ENCODE measurements around the gene TMBIM1.

Gene TMBIM1

GRCh38 chr2:218277921-218278320, 14.4 kb downstream of the TMBIM1 start:
- H3K36me3 ChIP-seq (ENCODE audit: control insufficient read depth, low read length): peaks cover 49% of the 10 kb centered on the region
- no peaks in the 10 kb centered on the region for H4K20me1 ChIP-seq (ENCODE audit: control insufficient read depth, insufficient read depth, low read depth, low read length)
- no peaks in the 10 kb centered on the region for H3K9me2 ChIP-seq (replicated peaks; ENCODE audit: control insufficient read depth, low read length)
- H3K4me3 ChIP-seq (ENCODE audit: low read length): no peak overlapping the region
- H3K27ac ChIP-seq (ENCODE audit: low read depth, low read length): no peak overlapping the region
- peaks cover 3% of the 10 kb centered on the region for H3K4me1 ChIP-seq (ENCODE audit: control insufficient read depth, low read length)
- H3K79me2 ChIP-seq (ENCODE audit: control insufficient read depth, low read length): no peaks in the 10 kb centered on the region; the same call in 1 of the 2 replicates
- no peaks in the 10 kb centered on the region for H3F3A ChIP-seq (ENCODE audit: control insufficient read depth, insufficient read depth)
- H3K4me2 ChIP-seq (ENCODE audit: low read length): no peak overlapping the region
- H3K27me3 ChIP-seq (ENCODE audit: control insufficient read depth, low read length): no peaks in the 10 kb centered on the region
- TF ChIP-seq EZH2phosphoT487 (IDR thresholded peaks at IDR 0.05; ENCODE audit: borderline replicate concordance, low read length): no peak
- TF ChIP-seq CTCF (IDR thresholded peaks at IDR 0.05; ENCODE audit: low read depth, low read length, poor library complexity, severe bottlenecking): no peak
- H3K9me3 ChIP-seq (ENCODE audit: control insufficient read depth, insufficient read depth, low read length): no peaks in the 10 kb centered on the region

- Histone ChIP-seq H3K9me3 (ENCODE audit: control insufficient read depth, insufficient read depth, low read length) (no peaks in the 10 kb centered on the region), H4K20me1 (ENCODE audit: control insufficient read depth, insufficient read depth, low read depth, low read length) (no peaks in the 10 kb centered on the region), H3K4me2 (ENCODE audit: low read length) (no peak overlapping the region), H3K27me3 (ENCODE audit: control insufficient read depth, low read length) (no peaks in the 10 kb centered on the region), H3K4me3 (ENCODE audit: low read length) (no peak overlapping the region), H3K4me1 (ENCODE audit: control insufficient read depth, low read length) (peaks cover 10% of the 10 kb centered on the region), H3K9me2 (replicated peaks; ENCODE audit: control insufficient read depth, low read length) (no peaks in the 10 kb centered on the region), H3K36me3 (ENCODE audit: control insufficient read depth, low read length) (peaks cover 55% of the 10 kb centered on the region), H3K79me2 (ENCODE audit: control insufficient read depth, low read length) (peaks cover 4% of the 10 kb centered on the region), H3K27ac (ENCODE audit: low read depth, low read length) (no peak overlapping the region), H3F3A (ENCODE audit: control insufficient read depth, insufficient read depth) (no peaks in the 10 kb centered on the region)
- TF ChIP-seq EZH2phosphoT487 (IDR thresholded peaks at IDR 0.05; ENCODE audit: borderline replicate concordance, low read length) (no peak), CTCF (IDR thresholded peaks at IDR 0.05; ENCODE audit: low read depth, low read length, poor library complexity, severe bottlenecking) (no peak)
These were observed 15.1 kb downstream of the TMBIM1 start for GRCh38 chr2:218276986-218277755.

DNA sequence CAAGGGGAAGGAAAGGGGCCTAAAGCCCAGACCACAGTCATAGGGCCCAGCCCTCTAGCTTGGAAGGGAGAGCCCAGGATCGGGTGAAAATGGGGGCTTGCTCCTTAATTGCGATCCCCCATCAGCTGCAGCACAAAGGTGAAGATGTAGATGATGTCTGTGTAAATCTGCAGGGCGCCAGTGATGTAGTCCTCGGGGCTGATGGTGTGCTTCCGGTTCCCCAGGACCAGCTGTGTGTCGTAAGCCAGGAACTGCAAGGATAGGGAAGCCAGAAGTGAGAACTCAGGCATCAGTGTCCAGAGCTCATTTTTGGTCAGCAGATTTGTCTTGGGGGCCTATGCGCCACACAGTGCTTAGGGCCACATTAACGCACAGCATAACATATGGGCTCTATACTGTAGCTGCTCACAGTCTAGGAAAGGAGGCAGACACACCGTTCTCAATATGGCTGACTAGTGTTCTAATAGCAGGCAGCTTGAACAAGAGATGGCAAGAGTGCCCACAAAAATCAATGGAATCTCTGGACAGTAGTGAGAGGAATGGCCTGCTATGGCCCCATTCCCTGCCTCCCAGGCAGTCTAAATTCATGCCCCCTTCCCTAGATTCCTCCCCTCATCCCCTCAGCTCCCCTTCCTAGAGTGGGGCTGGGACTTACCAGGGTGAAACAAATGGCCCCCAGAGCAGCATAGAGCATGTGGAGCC, 16.8 kb downstream of the TMBIM1 start:
- Histone ChIP-seq H3K9me2 (replicated peaks; ENCODE audit: control insufficient read depth, low read length) (no peaks in the 10 kb centered on the region), H3F3A (ENCODE audit: control insufficient read depth, insufficient read depth) (peaks cover 4% of the 10 kb centered on the region; the same call in 1 of the 2 replicates), H3K27me3 (ENCODE audit: control insufficient read depth, low read length) (no peaks in the 10 kb centered on the region), H3K4me3 (ENCODE audit: low read length) (no peak overlapping the region), H3K79me2 (ENCODE audit: control insufficient read depth, low read length) (peaks cover 20% of the 10 kb centered on the region), H4K20me1 (ENCODE audit: control insufficient read depth, insufficient read depth, low read depth, low read length) (no peaks in the 10 kb centered on the region), H3K36me3 (ENCODE audit: control insufficient read depth, low read length) (peaks cover 61% of the 10 kb centered on the region), H3K4me2 (ENCODE audit: low read length) (no peak overlapping the region), H3K9me3 (ENCODE audit: control insufficient read depth, insufficient read depth, low read length) (no peaks in the 10 kb centered on the region), H3K27ac (ENCODE audit: low read depth, low read length) (no peak overlapping the region), H3K4me1 (ENCODE audit: control insufficient read depth, low read length) (peaks cover 25% of the 10 kb centered on the region)
- TF ChIP-seq CTCF (IDR thresholded peaks at IDR 0.05; ENCODE audit: low read depth, low read length, poor library complexity, severe bottlenecking) (no peak), EZH2phosphoT487 (IDR thresholded peaks at IDR 0.05; ENCODE audit: borderline replicate concordance, low read length) (no peak)
